Calu3 (cell line): ENCODE results near the gene DHX40. TPM values are rescaled to one million over a fixed set of nuclear protein-coding genes. Genes with fewer than 3 reads are reported as not detected.

Experiments
- Bru-seq: library from RNA; stranded (reverse); fragments of 400-500 nt; gene quantifications from one replicate; lab custom pipeline; 2021; lab: Mats Ljungman, UMichigan
- BruChase-seq, 2 experiments: library from RNA; stranded (reverse); fragments of 400-500 nt; gene quantifications; one replicate each; lab custom pipeline; 2021; lab: Mats Ljungman, UMichigan
- BruUV-seq: library from RNA; stranded (reverse); fragments of 400-500 nt; replicated peaks from 2 replicates; lab custom pipeline; 2021; lab: Mats Ljungman, UMichigan
- CTCF ChIA-PET: fragments of 300-600 bp; sonication (Branson Sonifier 250); formaldehyde crosslinking; loops from one replicate; lab custom pipeline; 2022; ENCODE audit warnings: antibody characterized with exemption; lab: Charles Lee
- DNase-seq: peaks from one replicate; pipeline ENCODE4 v3.0.0; 2022
- H3K27ac Mint-ChIP-seq: one replicate; pipeline ENCODE4 v1.8.0; 2022; ENCODE audit warnings: mixed read lengths; ENCODE audit not compliant: unreplicated experiment
- H3K27me3 Mint-ChIP-seq: one replicate; pipeline ENCODE4 v1.8.0; 2022; ENCODE audit warnings: mixed read lengths; ENCODE audit not compliant: unreplicated experiment
- H3K36me3 Mint-ChIP-seq: one replicate; pipeline ENCODE4 v1.8.0; 2022; ENCODE audit warnings: mild to moderate bottlenecking, moderate library complexity, mixed read lengths; ENCODE audit not compliant: insufficient read depth, unreplicated experiment
- H3K4me1 Mint-ChIP-seq: one replicate; pipeline ENCODE4 v1.8.0; 2022; ENCODE audit warnings: mild to moderate bottlenecking, low read depth, mixed read lengths; ENCODE audit not compliant: unreplicated experiment
- H3K4me3 Mint-ChIP-seq: one replicate; pipeline ENCODE4 v1.8.0; 2022; ENCODE audit warnings: mild to moderate bottlenecking, low read depth, moderate library complexity, mixed read lengths; ENCODE audit not compliant: unreplicated experiment
- H3K9me3 Mint-ChIP-seq: one replicate; pipeline ENCODE4 v1.8.0; 2022; ENCODE audit warnings: low read depth, mixed read lengths; ENCODE audit not compliant: unreplicated experiment
- intact Hi-C: fragments of 100-400 bp; cut with micrococcal nuclease; formaldehyde crosslinking; loops from one replicate; pipeline ENCODE4 v1.10.0; 2022; ENCODE audit not compliant: unreplicated experiment
- long read RNA-seq: library from polyadenylated mRNA; stranded (forward); transcript quantifications from one replicate; pipeline ENCODE4 v2.0.0, GENCODE V29; 2022
- total RNA-seq: library from RNA; stranded (reverse); gene quantifications from 2 replicates; pipeline ENCODE4 v1.2.3, GENCODE V29; 2022
- TF ChIP-seq, protein P1 (sequence below): fragments of 200-600 bp; IDR thresholded peaks from one replicate; pipeline ENCODE4 v1.8.0; 2022; ENCODE audit warnings: antibody characterized with exemption; ENCODE audit not compliant: unreplicated experiment

Gene DHX40, protein sequence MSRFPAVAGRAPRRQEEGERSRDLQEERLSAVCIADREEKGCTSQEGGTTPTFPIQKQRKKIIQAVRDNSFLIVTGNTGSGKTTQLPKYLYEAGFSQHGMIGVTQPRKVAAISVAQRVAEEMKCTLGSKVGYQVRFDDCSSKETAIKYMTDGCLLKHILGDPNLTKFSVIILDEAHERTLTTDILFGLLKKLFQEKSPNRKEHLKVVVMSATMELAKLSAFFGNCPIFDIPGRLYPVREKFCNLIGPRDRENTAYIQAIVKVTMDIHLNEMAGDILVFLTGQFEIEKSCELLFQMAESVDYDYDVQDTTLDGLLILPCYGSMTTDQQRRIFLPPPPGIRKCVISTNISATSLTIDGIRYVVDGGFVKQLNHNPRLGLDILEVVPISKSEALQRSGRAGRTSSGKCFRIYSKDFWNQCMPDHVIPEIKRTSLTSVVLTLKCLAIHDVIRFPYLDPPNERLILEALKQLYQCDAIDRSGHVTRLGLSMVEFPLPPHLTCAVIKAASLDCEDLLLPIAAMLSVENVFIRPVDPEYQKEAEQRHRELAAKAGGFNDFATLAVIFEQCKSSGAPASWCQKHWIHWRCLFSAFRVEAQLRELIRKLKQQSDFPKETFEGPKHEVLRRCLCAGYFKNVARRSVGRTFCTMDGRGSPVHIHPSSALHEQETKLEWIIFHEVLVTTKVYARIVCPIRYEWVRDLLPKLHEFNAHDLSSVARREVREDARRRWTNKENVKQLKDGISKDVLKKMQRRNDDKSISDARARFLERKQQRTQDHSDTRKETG
- total RNA-seq (12.6 and 14.9 TPM in 2 replicates), Bru-seq, nascent RNA (percentile 51 among the genes with signal in this experiment), BruChase-seq, experiment 1, labeled RNA remaining after a 6-hour chase (percentile 62 among the genes with signal in this experiment), BruChase-seq, experiment 2, labeled RNA remaining after a 2-hour chase (percentile 49 among the genes with signal in this experiment)
- long read RNA-seq, transcript DHX40-201 (18 exons, 3,660 nt), result major isoform, 7 of 14 reads
- long read RNA-seq, partial matches to known transcripts, result 6 of 14 reads
- long read RNA-seq, other reads (novel, unspliced or antisense), result 1 of 14 reads

DNA sequence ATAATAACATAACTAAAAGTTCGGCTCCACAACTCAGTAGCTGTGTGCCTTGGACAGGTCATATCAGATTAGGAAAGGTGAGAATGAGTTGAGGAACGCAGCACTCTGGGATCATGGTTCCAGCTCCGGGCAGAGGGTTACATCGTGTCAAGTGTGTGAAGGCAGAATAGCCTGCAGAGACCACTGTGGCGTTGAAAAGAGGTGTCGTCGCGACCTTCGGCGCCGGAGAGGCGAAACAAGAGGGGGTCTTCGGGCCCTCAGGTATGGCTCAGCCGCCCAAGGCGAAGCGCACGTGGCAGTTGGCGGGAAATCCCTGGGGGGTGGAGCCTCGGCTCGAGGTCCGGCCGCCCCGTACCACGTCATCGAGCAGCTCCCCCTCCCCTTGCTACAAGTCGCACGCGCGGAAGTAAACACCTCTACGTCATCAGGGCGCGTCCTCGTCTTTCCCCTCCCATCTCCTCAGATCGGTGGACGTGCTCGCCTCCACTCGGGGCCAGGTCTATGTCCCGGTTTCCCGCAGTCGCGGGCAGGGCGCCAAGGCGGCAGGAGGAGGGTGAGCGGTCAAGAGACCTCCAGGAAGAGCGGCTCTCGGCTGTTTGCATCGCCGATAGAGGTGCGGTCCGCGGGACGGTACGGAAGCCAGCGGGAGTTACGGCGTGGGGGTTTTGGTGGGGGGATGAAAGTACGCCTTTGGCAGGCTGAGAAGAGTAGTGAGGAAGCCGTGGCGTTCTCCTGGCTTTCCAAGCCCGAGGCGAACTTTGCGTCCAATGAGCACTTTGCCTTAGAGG is at the start of gene DHX40:
Gene DHX40, plus strand, starts transcription at position 440 of the 788 bp plus-strand sequence. Its CDS starts 62 bp downstream, at position 502.
- peak within 1 kb of the TSS; percentile 93 for H3K27ac Mint-ChIP-seq
- H3K4me3 Mint-ChIP-seq, result peak within 1 kb of the TSS; percentile 96
- no peaks in the 10 kb centered on the region for H3K27me3 Mint-ChIP-seq
- intact Hi-C loops, result no loop called here
- TF ChIP-seq, protein P1, sequence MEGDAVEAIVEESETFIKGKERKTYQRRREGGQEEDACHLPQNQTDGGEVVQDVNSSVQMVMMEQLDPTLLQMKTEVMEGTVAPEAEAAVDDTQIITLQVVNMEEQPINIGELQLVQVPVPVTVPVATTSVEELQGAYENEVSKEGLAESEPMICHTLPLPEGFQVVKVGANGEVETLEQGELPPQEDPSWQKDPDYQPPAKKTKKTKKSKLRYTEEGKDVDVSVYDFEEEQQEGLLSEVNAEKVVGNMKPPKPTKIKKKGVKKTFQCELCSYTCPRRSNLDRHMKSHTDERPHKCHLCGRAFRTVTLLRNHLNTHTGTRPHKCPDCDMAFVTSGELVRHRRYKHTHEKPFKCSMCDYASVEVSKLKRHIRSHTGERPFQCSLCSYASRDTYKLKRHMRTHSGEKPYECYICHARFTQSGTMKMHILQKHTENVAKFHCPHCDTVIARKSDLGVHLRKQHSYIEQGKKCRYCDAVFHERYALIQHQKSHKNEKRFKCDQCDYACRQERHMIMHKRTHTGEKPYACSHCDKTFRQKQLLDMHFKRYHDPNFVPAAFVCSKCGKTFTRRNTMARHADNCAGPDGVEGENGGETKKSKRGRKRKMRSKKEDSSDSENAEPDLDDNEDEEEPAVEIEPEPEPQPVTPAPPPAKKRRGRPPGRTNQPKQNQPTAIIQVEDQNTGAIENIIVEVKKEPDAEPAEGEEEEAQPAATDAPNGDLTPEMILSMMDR, result no peak
- H3K36me3 Mint-ChIP-seq, result peaks cover 12% of the 10 kb centered on the region
- DNase-seq, result peak; percentile 82
- no TSS peak for BruUV-seq
- CTCF ChIA-PET, result interaction anchor here (0.6 kb wide), 1 partner anchor 754 kb away, joined by 6 read pairs; no protein-coding TSS in a partner anchor
- H3K4me1 Mint-ChIP-seq, result no peaks in the 10 kb centered on the region
- no peaks in the 10 kb centered on the region for H3K9me3 Mint-ChIP-seq

DNA sequence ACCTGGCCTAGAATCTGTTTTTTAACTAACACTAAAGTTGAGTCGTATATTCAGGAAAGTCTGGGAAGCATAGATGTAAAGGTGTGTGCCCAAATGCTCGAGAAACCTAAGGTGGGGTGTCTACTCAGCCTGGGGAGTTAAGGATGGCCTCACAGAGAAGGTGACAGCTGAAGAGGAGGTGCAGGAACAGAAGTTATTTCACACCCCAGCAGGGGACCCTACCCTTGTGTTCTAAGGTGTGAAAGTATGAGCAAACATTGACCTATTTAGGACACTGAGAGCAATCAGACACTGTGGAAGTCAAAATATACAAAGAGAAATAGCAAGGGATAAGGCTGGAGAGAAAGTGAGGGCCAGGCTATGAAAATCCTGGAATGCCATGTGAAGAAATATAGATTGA is 49.0 kb upstream of the DHX40 start:
- CTCF ChIA-PET, result no interaction called here
- no TSS peak for BruUV-seq
- TF ChIP-seq, protein P1, result no peak
- no peak for DNase-seq
- H3K27me3 Mint-ChIP-seq, result no peaks in the 10 kb centered on the region
- H3K4me3 Mint-ChIP-seq, result no peak overlapping the region
- H3K9me3 Mint-ChIP-seq, result no peaks in the 10 kb centered on the region
- intact Hi-C loops, result no loop called here
- H3K36me3 Mint-ChIP-seq, result no peaks in the 10 kb centered on the region
- no peak overlapping the region for H3K27ac Mint-ChIP-seq
- peaks cover 14% of the 10 kb centered on the region for H3K4me1 Mint-ChIP-seq

DNA sequence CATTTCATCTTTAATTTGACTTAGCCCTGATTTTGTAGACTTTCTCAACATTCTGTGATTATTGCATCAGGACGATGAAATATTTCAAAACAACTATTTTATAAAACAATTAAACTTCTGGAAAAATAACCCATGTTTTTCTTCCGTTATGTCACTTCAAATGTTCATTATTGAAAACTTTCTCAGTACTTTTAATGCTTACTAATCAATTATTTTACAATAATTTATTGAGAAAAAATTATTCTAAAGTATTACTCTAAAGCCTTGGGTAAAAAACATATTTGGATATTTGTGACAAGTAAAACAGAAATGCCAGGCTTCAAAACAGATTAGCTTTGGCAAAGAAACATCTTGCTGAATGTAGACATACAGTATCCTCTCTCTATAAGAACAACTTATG is 46.3 kb upstream of the DHX40 start:
- TF ChIP-seq, protein P1, result no peak
- Mint-ChIP-seq H3K36me3 (no peaks in the 10 kb centered on the region), H3K9me3 (no peaks in the 10 kb centered on the region), H3K4me3 (no peak overlapping the region), H3K27ac (no peak overlapping the region), H3K4me1 (peaks cover 12% of the 10 kb centered on the region), H3K27me3 (no peaks in the 10 kb centered on the region)
- CTCF ChIA-PET, result no interaction called here
- intact Hi-C loops, result no loop called here
- no peak for DNase-seq
- BruUV-seq, result no TSS peak
